Measurements from ENCODE around the gene GAS2L1.

Gene GAS2L1

DNA sequence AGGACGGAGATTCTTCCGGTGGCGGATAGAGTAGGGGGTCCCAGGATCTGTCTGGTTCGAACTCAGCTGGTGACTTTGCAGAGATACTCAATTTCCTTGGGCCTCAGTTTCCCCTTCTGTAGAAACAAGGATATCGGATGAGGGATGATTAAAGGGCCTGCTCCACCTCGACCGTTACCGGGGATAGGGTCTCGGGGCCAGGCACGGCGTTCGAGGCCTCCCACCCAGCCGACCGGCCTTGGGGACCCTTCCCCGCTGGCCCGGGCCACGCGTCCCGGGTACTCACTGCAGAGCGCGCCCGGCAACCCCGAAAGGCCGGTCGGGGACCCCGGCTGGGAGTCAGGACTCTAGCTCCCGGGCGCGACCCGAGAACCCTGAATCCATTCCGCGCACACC, 39.0 kb upstream of the GAS2L1 start (continued):
- TF ChIP-seq, protein P1, sequence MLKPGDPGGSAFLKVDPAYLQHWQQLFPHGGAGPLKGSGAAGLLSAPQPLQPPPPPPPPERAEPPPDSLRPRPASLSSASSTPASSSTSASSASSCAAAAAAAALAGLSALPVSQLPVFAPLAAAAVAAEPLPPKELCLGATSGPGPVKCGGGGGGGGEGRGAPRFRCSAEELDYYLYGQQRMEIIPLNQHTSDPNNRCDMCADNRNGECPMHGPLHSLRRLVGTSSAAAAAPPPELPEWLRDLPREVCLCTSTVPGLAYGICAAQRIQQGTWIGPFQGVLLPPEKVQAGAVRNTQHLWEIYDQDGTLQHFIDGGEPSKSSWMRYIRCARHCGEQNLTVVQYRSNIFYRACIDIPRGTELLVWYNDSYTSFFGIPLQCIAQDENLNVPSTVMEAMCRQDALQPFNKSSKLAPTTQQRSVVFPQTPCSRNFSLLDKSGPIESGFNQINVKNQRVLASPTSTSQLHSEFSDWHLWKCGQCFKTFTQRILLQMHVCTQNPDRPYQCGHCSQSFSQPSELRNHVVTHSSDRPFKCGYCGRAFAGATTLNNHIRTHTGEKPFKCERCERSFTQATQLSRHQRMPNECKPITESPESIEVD (tag by site-specific recombination; IDR thresholded peaks at IDR 0.05): no peak
- TF ChIP-seq YY2 (tag by site-specific recombination; IDR thresholded peaks at IDR 0.05) (no peak), GFI1B (tag by site-specific recombination; IDR thresholded peaks at IDR 0.05) (no peak), ZNF645 (tag by site-specific recombination; IDR thresholded peaks at IDR 0.05) (no peak), ZNF26 (tag by site-specific recombination; IDR thresholded peaks at IDR 0.05) (no peak), ZNF785 (tag by site-specific recombination; IDR thresholded peaks at IDR 0.05) (peak; percentile 77), ZNF776 (tag by site-specific recombination; IDR thresholded peaks at IDR 0.05; ENCODE audit: borderline replicate concordance) (no peak), ZNF558 (tag by site-specific recombination; IDR thresholded peaks at IDR 0.05) (no peak), ZNF530 (tag by site-specific recombination; IDR thresholded peaks at IDR 0.05; ENCODE audit: low read depth) (no peak), ZNF658 (tag by site-specific recombination; IDR thresholded peaks at IDR 0.05) (no peak), PATZ1 (tag by site-specific recombination; IDR thresholded peaks at IDR 0.05) (no peak), ZNF510 (tag by site-specific recombination; IDR thresholded peaks at IDR 0.05; ENCODE audit: insufficient replicate concordance) (no peak), INSM2 (tag by site-specific recombination; IDR thresholded peaks at IDR 0.05) (no peak), ZFP41 (tag by site-specific recombination; IDR thresholded peaks at IDR 0.05; ENCODE audit: borderline replicate concordance) (no peak), FEZF1 (tag by site-specific recombination; IDR thresholded peaks at IDR 0.05) (no peak), ZNF341 (tag by site-specific recombination; IDR thresholded peaks at IDR 0.05; ENCODE audit: low read depth) (no peak), ZNF175 (tag by site-specific recombination; IDR thresholded peaks at IDR 0.05) (no peak), BCL11B (tag by site-specific recombination; IDR thresholded peaks at IDR 0.05; ENCODE audit: low read depth) (no peak), ZBTB1 (tag by site-specific recombination; IDR thresholded peaks at IDR 0.05) (peak; percentile 77; the same call in 1 of the 2 replicates), ZNF248 (tag by site-specific recombination; IDR thresholded peaks at IDR 0.05) (no peak), ZNF544 (tag by site-specific recombination; IDR thresholded peaks at IDR 0.05) (no peak), ZNF266 (tag by site-specific recombination; IDR thresholded peaks at IDR 0.05; ENCODE audit: low read depth) (no peak)
- TF ChIP-seq, protein P2, sequence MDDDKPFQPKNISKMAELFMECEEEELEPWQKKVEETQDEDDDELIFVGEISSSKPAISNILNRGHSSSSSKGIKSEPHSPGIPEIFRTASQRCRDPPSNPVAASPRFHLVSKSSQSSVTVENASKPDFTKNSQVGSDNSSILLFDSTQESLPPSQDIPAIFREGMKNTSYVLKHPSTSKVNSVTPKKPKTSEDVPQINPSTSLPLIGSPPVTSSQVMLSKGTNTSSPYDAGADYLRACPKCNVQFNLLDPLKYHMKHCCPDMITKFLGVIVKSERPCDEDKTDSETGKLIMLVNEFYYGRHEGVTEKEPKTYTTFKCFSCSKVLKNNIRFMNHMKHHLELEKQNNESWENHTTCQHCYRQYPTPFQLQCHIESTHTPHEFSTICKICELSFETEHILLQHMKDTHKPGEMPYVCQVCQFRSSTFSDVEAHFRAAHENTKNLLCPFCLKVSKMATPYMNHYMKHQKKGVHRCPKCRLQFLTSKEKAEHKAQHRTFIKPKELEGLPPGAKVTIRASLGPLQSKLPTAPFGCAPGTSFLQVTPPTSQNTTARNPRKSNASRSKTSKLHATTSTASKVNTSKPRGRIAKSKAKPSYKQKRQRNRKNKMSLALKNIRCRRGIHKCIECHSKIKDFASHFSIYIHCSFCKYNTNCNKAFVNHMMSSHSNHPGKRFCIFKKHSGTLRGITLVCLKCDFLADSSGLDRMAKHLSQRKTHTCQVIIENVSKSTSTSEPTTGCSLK (tag by site-specific recombination; IDR thresholded peaks at IDR 0.05): no peak
- TF ChIP-seq, protein P3, sequence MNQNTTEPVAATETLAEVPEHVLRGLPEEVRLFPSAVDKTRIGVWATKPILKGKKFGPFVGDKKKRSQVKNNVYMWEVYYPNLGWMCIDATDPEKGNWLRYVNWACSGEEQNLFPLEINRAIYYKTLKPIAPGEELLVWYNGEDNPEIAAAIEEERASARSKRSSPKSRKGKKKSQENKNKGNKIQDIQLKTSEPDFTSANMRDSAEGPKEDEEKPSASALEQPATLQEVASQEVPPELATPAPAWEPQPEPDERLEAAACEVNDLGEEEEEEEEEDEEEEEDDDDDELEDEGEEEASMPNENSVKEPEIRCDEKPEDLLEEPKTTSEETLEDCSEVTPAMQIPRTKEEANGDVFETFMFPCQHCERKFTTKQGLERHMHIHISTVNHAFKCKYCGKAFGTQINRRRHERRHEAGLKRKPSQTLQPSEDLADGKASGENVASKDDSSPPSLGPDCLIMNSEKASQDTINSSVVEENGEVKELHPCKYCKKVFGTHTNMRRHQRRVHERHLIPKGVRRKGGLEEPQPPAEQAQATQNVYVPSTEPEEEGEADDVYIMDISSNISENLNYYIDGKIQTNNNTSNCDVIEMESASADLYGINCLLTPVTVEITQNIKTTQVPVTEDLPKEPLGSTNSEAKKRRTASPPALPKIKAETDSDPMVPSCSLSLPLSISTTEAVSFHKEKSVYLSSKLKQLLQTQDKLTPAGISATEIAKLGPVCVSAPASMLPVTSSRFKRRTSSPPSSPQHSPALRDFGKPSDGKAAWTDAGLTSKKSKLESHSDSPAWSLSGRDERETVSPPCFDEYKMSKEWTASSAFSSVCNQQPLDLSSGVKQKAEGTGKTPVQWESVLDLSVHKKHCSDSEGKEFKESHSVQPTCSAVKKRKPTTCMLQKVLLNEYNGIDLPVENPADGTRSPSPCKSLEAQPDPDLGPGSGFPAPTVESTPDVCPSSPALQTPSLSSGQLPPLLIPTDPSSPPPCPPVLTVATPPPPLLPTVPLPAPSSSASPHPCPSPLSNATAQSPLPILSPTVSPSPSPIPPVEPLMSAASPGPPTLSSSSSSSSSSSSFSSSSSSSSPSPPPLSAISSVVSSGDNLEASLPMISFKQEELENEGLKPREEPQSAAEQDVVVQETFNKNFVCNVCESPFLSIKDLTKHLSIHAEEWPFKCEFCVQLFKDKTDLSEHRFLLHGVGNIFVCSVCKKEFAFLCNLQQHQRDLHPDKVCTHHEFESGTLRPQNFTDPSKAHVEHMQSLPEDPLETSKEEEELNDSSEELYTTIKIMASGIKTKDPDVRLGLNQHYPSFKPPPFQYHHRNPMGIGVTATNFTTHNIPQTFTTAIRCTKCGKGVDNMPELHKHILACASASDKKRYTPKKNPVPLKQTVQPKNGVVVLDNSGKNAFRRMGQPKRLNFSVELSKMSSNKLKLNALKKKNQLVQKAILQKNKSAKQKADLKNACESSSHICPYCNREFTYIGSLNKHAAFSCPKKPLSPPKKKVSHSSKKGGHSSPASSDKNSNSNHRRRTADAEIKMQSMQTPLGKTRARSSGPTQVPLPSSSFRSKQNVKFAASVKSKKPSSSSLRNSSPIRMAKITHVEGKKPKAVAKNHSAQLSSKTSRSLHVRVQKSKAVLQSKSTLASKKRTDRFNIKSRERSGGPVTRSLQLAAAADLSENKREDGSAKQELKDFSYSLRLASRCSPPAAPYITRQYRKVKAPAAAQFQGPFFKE (tag by site-specific recombination; IDR thresholded peaks at IDR 0.05; ENCODE audit: borderline replicate concordance): no peak

All from HEK293 (cell line).